Fibroblast of skin of left biceps (primary cell): Measurements from ENCODE around the gene SPDYA.
A peak's percentile ranks its signal among the peaks of the same experiment; 100 is the strongest.
"Not testable (repeated sequence)": the region's sequence is repeated elsewhere in the genome, so short reads cannot be mapped to it uniquely, and the experiment has no call there.

ENCODE experiments used
- DNase-seq, 2 experiments: peaks; one replicate each; pipeline ENCODE4 v3.0.0-alpha.2; 2013; ENCODE audit warnings: low read depth in 2 of 2

Gene SPDYA

DNA sequence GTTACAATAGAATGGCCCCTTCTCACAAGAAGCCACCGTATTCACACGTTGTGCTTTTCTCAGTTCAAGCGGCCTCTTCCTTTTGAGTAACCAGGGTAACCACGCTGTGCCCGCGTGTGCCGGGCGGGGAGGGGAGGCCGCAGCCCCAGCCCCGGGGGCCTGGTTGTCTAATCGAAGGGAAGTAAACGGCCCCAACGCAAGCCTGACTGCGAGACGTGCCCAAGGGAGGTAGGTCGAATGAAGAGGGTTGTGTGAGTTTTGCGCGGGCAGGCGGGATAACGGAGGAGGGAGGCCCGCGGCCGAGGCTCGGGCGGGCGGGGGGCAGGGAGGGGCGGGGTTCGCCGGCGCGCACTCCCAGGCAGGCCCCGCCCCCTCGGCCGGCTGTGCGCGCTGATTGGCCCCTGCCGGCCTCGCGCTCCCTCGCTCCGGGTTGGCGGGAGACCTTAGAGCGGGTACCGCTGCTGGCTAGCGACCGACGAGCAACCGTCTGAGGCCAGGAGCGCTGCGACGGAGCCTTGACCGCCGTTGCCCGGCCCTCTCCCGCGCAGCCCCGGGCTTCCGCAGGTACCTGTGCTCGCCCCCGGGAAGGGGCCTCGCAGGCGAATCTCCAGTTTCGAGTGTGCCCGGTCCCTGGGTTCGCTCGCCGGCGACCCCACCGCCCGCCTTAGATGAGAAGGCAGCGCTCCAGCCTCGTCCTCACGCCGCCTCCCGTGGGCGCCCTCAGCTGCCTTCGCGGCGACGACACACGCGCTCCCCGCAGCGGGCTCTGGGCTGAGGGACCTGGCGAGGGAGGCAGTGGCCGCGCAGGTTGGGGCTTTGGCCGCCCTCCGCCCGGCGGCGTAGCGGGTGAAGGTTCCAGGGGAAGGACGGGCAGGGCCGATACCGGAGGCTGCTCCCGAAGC is at the start of gene SPDYA:
Gene SPDYA, plus strand, starts transcription at position 451 of the 902 bp plus-strand sequence. CDS start 5,181 bp downstream, outside the sequence.
- DNase-seq, result peak in 1 of 2 experiments; percentile 15

DNA sequence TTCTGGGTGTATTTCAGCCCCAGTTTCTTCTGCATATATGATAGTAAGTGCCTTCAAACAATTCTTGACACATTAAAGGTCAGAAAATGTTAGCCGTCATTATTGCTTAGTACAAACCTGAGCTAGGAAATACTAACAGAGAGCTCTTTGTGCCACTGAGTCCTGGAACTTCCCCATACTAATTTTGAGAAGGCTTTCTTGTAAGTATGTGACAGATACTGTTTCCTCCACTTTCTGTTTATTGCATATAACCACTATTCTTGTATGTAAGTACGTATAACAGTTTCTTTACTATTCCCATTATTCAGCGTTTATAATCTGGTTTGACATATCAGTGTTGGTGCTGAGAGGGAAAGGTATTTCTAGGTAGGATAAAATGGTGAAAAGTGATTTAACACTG is 49.2 kb upstream of the SPDYA start:
- DNase-seq, result no peak

GRCh38 chr2:28764909-28765711 is 45.5 kb upstream of the SPDYA start:
- peak; percentile 80 to 87 for DNase-seq

GRCh38 chr2:28766070-28766469 is 44.6 kb upstream of the SPDYA start:
- DNase-seq, result no peak

GRCh38 chr2:28767337-28767736 is 43.3 kb upstream of the SPDYA start:
- DNase-seq, result no peak

GRCh38 chr2:28768422-28768821 is 42.2 kb upstream of the SPDYA start:
- no peak for DNase-seq

GRCh38 chr2:28768952-28769351 is 41.7 kb upstream of the SPDYA start:
- no peak for DNase-seq

DNA sequence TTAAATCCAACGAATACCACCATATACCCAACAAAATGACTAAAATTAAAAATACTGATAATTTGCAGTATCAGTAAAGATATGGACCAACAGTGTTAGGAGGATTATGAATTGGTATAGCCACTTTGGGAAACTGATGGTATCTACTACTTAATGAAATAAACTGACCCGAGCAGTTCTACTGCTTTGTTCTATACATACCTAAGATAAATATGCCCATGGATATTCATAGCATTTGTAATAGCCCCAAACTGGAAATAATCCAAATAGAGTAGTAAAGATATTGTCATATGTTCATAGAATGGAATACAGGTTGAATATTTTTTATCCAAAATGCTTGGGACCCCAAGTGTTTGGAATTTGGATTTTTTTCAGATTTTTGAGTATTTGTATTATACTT is 38.3 kb upstream of the SPDYA start:
- DNase-seq, result no peak

DNA sequence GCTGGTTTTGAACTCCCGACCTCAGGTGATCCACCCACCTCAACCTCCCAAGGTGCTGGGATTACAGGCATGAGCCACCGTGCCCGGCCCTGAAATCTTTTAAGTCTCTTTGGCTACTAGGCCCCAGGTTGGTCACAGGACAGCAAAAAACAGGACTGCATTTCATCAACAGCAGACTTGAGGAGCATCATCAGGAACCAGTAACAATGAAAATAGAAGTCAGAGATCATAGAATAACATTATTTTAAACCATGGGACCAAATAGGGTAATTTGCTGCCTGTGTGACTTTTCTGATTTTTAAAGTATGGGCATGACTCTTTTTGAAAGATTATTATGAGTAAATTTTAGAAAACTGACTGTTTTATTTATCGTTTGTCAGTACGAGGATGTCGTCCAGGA is 34.2 kb upstream of the SPDYA start:
- DNase-seq, result no peak

DNA sequence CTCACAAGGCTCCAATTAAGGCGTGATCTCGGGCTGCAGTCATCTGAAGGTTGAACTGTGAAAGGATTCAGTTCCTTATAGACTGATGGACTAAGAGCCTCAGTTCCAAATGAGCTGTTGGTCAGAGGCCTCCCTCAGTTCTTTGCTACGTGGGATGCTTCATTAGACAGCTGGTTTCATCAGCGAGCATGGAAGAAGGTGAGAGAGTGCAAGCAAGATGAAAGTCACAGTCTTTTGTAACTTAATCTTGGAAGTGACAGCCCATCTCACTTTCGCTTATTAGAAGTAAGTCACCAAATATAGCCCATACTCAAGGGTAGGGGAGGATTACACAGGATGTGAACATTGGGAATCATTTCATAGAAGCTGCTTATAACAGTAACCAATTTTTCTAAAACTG is 32.2 kb upstream of the SPDYA start:
- DNase-seq, result no peak

- no peak for DNase-seq
Observed at GRCh38 chr2:28779001-28779400, 31.6 kb upstream of the SPDYA start.

DNA sequence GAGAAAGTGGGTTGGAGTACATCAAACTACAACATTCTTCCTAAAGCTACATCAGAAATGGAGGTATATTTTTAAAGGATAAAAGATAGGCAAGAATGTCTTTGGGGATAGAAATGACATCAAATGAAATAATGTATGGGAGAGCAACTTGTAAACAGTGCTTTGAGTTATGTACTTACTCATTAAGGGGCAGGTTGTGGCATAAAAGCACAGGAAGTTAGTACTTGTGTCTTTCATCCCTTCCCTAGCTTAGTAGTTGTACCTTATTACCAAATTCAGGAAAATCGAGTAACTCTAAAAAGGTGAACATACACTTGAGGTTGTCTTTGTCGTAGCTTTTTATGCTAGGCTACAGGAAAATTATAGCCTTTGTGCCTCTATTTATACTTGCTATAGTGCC is 30.1 kb upstream of the SPDYA start:
- no peak for DNase-seq

DNA sequence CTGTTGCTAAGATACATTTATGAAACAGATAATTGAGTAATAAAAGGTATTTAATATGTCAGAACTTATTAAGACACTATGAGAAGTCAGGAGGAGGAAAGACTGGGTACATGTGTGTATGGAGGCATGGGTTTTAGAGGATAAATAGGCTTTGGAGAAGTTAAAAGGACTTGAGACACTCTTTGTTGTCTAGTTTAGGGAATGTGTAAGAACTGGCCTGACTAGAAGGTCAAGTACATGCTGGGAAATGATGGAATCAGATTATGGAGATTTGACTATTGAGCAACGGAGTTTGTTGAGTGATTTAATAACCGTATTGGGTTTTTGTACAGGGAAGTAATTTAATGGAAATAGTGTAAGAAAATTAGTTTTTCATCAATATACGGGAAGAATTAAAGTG is 28.2 kb upstream of the SPDYA start:
- no peak for DNase-seq

DNA sequence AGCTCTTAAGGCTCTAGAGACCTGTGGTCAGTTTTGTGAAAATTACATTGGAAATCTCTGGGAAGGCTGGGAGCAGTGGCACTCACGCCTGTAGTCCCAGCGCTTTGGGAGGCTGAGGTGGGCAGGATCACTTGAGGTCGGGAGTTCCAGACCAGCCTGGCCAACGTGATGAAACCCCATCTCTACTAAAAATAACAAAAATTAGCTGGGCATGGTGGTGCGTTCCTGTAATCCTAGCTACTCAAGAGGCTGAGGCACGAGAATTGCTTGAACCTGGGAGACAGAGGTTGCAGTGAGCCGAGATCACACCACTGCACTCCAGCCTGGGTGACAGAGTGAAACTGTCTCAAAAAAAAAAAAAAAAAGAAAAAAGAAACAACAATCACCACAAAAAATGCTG is 26.1 kb upstream of the SPDYA start:
- DNase-seq, result not testable (repeated sequence)

- DNase-seq, result no peak
Observed at GRCh38 chr2:28796620-28797019, 14.0 kb upstream of the SPDYA start.

DNA sequence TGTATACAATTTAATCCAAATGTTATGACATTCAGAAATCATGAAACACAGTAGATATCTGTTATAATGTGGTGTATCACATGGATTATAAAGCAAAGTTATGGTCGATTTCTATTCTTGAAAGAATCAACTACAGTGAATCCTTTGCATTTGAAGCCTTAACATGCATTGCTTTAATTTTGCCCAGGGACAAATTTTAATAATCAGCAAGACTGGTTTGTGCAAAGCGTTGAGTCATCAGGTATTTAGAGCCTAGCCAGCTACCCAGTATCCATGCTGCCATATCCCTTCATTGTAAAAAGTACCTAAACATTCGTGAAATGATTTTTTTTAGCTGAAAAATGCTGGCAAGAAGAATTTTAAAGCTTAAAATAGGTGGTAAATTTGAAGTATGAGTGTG is 8.9 kb upstream of the SPDYA start:
- DNase-seq, result no peak

GRCh38 chr2:28802975-28803429 is 7.6 kb upstream of the SPDYA start:
- DNase-seq, result peak in 1 of 2 experiments; percentile 5

- DNase-seq, result no peak
Observed at GRCh38 chr2:28809927-28810326, 707 bp upstream of the SPDYA start.

DNA sequence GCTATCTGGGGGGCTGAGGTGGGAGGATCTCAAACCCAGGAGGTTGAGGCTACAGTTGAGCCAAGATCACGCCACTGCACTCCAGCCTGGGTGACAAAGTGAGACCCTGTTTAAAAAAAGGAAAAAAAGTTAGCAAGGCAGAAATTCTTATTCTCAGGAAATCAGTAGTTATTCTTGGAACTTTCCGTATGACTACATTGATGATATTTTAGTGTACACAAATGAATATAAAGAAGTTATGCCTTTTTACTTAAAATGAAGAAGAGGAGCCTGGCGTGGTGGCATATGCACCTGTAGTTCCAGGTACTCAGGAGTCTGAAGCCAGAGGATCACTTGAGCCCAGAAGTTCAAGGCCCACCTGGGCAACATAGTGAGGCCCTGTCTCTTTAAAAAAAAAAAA is 7.4 kb downstream of the SPDYA start:
- DNase-seq, result no peak

DNA sequence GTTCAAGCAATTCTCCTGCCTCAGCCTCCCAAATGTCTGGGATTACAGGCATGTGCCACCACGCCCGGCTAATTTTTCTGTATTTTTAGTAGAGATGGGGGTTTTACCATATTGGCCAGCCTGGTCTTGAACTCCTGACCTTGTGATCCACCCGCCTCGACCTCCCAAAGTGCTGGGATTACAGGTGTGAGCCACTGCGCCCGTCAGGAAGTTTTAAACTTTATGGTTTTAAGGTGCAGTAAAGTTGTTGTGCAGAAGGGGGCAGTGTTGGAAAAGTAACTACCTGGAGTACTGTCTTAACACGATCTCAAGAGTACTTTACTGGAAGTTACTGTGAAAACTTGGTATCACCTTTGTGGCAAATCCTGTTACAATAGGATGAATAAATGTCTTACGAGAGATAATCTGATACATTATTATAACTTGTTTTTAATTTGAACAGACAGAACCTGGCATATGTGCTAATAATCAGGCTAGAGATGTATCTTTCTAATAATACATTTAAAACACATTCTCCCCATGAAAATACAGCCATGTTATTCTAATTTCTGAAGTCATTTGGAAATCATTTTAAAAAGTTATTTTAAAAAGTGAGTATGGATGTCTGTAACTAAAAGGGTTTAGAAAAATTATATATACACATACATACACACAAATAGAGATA is 10.8 kb downstream of the SPDYA start:
- DNase-seq, result no peak

DNA sequence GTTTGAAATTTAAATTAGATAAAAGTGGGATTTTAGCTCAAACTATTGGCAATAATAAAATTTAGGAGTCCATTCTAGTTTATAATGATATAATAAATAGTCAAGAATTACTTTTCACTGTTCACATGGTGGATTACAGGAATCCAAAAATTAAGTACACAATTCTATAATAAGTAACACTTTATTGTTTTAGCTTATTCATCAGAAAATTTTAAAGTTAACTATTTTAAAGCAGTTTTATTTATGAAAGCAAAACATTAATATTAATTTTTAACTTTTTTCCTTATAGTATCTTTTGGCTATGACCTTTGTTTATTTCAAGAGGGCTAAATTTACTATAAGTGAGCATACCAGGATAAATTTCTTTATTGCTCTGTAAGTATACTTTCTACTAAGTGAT is 11.4 kb downstream of the SPDYA start:
- no peak for DNase-seq

DNA sequence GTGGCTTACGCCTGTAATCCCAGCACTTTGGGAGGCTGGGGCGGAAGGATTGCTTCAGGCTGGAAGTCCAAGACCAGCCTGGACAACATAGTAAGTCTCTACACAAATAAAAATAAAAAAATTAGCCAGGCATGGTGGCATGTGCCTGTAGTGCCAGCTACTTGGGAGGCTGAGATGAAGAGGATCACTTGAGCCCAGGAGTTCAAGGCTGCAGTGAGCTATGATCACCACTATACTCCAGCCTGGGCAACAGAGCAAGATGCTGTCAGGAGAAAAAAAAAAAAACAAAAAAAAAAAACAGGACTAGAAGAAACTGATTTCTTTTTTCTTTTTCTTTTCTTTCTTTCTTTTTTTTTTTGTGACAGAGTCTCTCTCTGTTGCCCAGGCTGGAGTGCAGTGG is 13.6 kb downstream of the SPDYA start:
- DNase-seq, result no peak
